Measurements from ENCODE around the gene CYB561D1.
A peak's percentile ranks its signal among the peaks of the same experiment; 100 is the strongest.
"Not testable (repeated sequence)": the region's sequence is repeated elsewhere in the genome, so short reads cannot be mapped to it uniquely, and the experiment has no call there.

CYB561D1 gene

DNA sequence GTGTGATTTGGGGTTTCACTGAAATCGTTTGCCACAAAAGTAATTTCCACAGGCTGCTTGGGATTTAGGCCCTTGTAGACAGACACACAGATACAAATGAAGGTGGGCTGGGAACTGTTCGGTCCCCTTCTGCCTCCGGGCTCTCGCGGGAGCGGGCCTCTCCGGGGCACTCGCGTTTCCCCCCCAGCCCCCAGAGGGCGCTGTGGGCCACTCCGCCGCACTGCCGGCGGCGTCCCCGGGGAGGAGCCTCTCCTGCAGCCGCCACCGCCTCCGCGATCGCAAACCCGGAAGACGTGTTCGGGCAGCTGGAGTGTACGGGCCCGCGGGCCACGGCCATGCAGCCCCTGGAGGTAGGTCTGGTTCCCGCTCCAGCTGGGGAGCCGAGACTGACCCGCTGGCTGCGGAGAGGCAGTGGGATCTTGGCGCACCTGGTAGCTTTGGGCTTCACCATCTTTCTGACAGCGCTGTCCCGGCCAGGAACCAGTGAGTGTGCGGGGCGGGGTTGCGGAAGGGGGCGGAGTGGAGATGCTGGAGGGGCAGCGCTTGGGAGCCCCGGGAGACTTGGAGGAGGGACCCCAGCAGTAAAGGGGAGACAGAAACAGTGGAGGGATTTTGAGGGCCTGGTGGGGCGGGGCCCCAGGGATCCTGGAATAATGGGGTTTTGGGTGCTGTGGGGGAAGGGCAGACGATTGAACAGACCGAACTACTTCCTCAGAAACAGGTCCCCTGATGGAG is at the start of gene CYB561D1:
Gene CYB561D1, plus strand, starts transcription at position 290 of the 735 bp plus-strand sequence. Its CDS starts 46 bp downstream, at position 336.
- DNase-seq = peak; percentile 78 to 97

DNA sequence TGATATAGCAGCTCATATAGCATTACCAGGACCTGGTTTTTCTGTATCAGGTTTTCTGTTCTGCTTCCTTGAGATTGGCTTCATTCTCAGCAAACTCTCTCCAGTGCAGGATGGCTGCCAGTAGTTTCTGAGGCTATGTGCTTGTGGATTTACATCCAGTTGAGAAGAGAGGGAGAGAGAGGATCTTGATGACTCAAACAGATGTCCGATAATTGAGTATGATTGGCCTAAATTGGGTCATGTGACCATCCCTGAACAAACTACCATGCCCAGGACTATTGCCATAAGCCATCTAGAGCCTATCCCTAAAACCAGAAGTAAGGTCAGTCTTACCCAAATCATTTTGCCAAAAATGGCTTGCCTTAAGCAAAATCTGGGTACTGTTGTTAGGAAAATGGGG is 49.5 kb upstream of the CYB561D1 start:
- no peak for DNase-seq

DNA sequence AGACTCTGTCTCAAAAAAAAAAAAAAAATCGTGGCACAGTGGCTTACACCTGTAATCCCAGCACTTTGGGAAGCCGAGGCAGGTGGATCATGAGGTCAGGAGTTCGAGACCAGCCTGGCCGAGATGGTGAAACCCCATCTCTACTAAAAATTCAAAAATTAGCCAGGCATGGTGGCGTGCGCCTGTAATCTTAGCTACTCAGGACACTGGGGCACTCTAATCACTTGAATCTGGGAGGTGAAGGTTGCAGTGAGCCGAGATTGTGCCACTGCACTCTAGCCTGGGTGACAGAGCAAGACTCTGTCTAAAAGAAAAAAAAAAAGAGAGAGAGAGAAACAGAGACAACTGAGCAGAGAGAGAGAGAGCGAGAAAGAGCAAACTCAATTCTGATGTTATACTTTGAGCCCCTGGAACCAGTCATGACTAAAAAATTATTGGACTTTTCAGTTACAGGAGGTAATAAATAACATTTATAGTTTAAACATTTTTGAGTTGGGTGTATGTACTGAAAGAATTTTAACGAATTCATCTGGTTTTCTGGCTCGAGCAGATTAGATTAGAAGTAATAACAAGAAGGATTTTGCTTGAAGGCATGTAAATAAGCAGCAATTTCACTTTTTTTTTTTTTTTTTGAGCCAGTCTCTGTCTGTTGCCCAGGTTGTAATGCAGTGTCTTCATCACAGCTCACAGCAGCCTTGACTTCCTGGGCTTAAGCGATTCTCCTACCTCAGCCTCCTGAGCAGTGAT is 47.8 kb upstream of the CYB561D1 start:
- DNase-seq = not testable (repeated sequence)

- DNase-seq = no peak
Measured at GRCh38 chr1:109447524-109447923, 46.4 kb upstream of the CYB561D1 start.

- no peak for DNase-seq
Measured at GRCh38 chr1:109454497-109455133, 39.3 kb upstream of the CYB561D1 start.

DNA sequence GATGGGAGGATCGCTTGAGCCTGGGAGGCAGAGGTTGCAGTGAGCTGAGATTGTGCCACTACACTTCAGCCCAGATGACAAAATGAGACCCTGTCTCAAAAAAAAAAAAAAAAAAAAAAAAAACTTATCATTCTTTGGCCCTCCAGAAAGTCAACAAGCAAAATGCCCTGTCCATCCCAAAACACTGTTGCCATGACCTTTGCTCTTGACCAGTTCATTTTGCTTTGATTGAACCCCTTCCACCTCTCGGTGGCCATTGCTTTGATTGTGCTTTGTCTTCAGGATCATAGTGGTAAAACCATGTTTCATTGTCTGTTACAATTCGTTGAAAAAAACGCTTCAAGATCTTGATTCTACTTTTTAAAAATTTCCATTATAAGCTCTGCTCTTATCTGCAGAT is 36.1 kb upstream of the CYB561D1 start:
- no peak for DNase-seq

DNA sequence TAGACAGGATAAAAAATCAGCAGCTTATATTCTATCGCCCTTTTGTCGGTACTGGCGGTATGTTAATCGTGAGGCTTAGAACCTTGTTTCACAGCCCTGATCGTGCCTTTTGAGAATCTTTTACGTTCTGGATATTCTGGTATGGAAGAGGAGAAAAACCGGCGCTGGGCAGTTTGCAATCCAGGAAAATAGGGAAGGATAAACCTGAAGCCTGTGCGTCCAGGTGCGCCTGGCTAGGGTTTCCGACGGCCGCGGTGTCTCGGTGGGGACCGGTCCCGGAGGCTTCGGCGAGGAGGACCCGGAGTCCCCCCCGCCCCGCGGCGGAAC is 27.8 kb upstream of the CYB561D1 start:
- no peak for DNase-seq

DNA sequence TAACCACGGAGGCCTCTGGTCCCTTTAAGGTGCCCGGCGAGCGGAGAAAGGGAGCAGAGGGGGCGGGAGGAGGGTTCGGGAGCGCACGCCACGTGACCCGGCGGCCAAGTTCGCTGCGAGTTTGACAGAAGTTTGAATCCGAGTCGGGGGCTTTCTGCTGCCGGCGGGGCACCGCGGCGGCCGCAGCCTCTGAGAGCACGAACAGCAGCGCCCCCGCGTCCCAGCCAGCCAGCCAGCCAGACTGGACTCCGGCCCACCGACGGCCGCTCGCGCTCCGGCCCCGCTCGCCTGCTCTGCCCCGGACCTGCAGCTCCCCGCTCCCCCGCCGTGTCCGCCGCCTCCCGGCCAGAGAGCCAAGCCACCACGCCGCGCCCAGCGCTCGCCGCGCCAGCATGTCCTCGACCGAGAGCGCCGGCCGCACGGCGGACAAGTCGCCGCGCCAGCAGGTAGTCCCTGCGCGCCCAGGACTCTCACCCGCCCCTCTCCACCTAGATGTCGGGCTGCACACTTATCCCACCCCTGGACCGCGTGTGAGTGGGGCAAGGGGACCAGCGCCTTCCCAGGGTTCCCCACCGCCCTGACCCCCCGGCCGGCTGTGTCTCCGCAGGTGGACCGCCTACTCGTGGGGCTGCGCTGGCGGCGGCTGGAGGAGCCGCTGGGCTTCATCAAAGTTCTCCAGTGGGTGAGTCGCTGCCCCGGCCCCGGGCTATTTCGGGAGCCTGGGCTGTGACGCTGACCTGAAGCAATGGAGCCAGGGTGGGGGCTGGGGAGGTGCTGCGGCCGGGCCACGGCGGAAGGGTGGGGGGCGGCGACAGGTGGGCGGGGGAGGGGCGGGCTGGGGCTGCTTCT is 27.2 kb upstream of the CYB561D1 start, which contains the start of gene SYPL2:
Gene SYPL2, plus strand, starts transcription at position 95 of the 849 bp plus-strand sequence. Its CDS starts 298 bp downstream, at position 393.
- no peak for DNase-seq

DNA sequence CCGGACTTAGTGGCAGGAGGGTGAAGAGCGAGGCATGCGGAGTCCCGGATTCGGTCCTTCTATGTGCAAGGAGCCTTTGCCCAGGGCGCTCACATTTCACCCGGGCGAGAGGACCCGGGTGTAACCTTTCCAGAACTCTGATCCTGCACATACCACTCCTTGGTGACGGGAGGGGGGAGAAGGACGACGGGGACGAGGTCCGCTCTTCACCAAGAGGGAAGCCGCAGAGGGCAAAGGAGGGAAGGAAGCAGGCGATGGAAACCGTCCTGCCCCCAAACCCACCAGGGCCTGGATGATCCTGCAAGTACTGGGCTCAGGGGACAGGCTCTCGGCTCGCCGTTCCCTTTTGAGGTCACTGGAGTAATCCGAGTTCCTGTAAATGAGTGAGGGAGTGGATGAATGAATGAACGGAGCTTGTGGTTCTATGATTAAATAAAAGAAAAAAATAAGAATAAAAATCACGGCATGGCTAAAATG is 26.6 kb upstream of the CYB561D1 start:
- DNase-seq = no peak

DNA sequence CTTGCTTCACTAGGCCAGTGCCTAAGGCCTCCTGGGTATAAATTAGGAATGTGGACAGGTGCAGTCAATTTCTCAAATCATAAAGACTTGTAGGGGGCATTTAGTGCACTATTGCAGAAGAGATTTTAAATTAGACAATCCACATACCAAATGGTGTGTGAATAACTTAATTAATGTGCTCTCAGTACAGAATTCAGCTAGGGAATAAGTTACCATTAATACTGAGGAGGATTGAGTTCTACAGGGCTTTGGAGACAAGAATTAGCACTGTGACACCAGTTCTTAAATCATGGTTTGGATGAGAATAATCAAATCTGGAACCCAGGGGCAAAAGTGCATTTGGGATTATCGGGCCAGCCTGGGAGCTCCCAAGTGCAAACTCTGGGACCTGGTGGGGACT is 25.8 kb upstream of the CYB561D1 start:
- no peak for DNase-seq

DNA sequence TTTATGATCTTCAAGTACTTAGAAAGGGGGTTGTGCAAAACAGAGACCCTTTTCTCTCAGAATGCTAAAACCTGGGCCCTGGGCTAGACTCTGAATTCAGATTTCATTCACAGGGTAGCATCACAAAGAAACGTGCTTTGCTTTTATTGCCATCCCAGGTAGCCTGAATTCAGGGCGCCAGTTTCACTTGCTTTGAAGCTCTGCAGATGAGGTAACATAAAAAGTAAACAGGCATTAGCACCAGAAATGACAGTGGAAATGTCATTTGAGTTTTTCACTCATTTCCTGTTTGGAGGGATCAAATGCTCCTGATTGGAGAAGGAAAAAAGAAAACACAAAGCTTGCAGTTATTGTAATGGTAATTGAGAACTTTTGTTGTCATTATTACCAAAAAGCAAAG is 25.0 kb upstream of the CYB561D1 start:
- DNase-seq = no peak

DNA sequence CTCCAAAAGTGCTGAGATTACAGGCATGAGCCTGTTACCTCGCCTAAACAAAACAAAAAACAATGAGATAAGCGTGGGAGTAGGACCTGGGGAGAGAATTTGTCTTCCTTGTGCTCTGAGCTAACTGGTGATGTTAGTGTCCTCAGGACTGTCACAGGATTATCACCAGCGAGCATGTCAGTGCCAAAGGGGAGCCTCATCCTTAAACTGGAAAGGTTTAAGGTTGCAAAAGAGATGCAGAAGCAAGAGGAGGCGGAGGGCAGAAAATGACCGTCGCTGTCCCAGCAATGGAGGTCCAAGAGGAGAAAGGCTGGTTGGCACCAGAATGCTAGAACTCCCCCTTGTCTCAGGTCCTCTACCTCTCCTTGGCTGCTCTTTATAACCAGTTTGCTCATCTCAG is 23.6 kb upstream of the CYB561D1 start:
- DNase-seq = no peak

GRCh38 chr1:109472779-109473178 is 21.1 kb upstream of the CYB561D1 start:
- no peak for DNase-seq

DNA sequence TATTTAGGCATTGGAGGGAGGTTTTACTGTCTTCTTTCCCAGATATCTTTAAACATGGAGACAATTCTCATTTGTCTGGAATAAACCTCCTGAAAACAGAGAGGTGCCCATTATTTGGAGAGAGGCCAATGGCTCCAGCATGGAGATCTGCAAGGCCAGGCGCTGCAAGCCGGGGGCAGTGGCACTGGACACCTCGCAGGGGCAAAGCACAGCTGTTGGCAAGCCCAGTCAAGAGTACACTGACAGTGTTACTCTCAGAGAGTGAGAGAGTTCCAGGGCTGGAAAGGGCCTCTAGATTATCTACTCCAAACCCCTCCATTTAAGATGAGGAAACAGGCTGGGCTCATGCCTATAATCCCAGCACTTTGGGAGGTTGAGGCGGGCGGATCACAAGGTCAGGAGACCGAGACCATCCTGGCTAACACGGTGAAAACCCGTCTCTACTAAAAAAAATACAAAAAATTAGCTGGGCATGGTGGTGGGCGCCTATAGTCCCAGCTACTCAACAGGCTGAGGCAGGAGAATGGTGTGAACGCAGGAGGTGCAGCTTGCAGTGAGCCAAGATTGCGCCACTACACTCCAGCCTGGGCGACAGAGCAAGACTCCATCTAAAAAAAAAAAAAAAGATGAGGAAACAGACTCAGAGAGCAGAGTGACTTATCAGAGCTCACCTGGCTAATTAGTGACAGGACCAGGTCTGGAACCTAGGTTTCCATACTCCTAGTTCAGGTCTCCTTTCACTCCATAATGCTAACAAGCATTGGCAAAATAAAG is 20.4 kb upstream of the CYB561D1 start:
- DNase-seq = not testable (repeated sequence)

GRCh38 chr1:109474697-109475096 is 19.2 kb upstream of the CYB561D1 start:
- no peak for DNase-seq

DNA sequence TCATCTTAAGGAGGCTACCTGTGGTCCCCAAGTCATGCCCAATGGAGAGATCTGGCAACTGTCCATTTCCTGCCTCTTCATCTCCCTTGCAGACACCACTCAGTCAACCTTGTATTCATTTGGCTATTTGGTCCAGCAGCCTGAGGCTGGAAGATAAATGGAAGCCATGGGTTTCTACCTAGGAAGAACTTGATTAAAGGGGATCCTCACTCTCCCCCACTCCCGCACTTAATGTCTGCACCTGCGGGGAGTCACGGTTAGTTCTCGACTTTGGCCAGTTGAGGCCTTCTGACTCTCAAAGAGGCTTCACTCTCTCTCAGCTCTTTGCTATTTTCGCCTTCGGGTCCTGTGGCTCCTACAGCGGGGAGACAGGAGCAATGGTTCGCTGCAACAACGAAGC is 18.6 kb upstream of the CYB561D1 start:
- DNase-seq = no peak

GRCh38 chr1:109476825-109477224 is 17.1 kb upstream of the CYB561D1 start:
- no peak for DNase-seq

GRCh38 chr1:109477821-109478220 is 16.1 kb upstream of the CYB561D1 start:
- no peak for DNase-seq

- no peak for DNase-seq
Measured at GRCh38 chr1:109478806-109479205, 15.1 kb upstream of the CYB561D1 start.

DNA sequence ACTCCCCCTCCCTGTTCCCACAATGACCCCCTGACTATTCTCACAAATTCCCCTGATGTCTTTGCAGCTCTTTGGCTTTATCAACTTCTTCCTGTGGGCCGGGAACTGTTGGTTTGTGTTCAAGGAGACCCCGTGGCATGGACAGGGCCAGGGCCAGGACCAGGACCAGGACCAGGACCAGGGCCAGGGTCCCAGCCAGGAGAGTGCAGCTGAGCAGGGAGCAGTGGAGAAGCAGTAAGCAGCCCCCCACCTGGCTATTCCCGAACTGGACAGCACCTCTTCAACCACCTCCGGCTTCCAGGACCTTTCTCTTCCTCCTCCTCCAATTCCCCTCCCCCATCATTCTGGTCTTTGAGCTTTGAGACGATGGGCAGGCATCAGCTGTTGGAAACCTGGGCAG is 14.6 kb upstream of the CYB561D1 start:
- no peak for DNase-seq

DNA sequence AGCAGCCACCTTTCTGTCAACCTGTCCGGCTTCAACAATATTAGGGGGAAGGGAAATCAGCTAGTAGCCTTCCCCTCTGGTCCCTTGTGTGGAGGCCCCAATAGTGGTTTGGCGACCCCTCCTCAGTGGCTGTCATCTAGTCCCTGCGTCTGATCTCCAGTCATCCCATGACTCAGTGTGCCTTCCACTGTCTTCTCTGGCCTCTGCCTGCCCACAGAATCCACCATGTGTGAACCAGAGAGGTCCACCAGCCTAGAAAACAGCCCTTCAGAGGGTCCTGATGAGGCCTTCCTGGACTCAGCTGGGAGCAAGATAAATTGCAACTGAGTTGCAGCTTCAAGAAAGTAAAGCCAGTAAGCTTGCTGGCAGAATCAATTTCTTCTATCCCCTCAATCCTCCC is 14.0 kb upstream of the CYB561D1 start:
- DNase-seq = no peak

DNA sequence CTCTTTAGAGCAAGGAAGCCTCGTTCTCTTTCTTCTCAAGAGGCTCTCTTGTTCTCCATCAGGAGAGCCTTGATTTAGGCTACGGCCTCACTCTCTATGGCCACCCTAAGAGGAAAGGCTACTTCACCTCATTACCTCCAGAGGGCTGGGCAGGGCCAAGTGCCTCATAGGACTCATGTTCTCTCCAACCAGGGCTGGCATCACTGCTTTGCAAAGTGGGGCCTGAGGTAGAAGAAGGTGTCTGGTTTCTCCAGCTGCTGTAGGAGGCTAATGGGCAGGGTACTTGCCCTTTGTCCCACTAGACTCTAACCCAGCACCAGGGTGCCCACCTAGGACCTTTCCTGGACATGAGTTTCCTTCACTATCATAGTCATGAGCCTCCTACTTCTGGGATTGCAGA is 12.2 kb upstream of the CYB561D1 start:
- DNase-seq = no peak

Measured in bone marrow (tissue), 2 donors.